Trophoblast cell (in vitro differentiated cells and primary cell): ENCODE data around the gene IKZF2.
A peak's percentile ranks its signal among the peaks of the same experiment; 100 is the strongest.

Experiments
- DNase-seq, 2 donors: peaks; one replicate each; pipeline ENCODE4 v3.0.0-alpha.2; 2016
- H2AFZ ChIP-seq: 2 replicates; pipeline ENCODE4 v1.6.1; 2013; ENCODE audit warnings: low read length, moderate library complexity, mild to moderate bottlenecking; ENCODE audit not compliant: insufficient read depth, poor library complexity
- H2AK5ac ChIP-seq: 2 replicates; pipeline ENCODE4 v1.6.1; 2013; ENCODE audit warnings: mild to moderate bottlenecking, low read length
- H2BK120ac ChIP-seq: 2 replicates; pipeline ENCODE4 v1.6.1; 2013; ENCODE audit warnings: low read length, mild to moderate bottlenecking, moderate library complexity; ENCODE audit not compliant: insufficient read depth, poor library complexity
- H2BK12ac ChIP-seq: 2 replicates; pipeline ENCODE4 v1.6.1; 2013; ENCODE audit warnings: mild to moderate bottlenecking, low read length, moderate library complexity
- H2BK5ac ChIP-seq: 2 replicates; pipeline ENCODE4 v1.6.1; 2013; ENCODE audit warnings: low read length, low read depth, moderate library complexity, mild to moderate bottlenecking; ENCODE audit not compliant: poor library complexity
- H3K14ac ChIP-seq: 2 replicates; pipeline ENCODE4 v1.6.1; 2013; ENCODE audit warnings: mild to moderate bottlenecking, low read length
- H3K18ac ChIP-seq: 2 replicates; pipeline ENCODE4 v1.6.1; 2013; ENCODE audit warnings: mild to moderate bottlenecking, low read length
- H3K23ac ChIP-seq: 2 replicates; pipeline ENCODE4 v1.6.1; 2013; ENCODE audit warnings: low read length
- H3K27ac ChIP-seq: 2 replicates; pipeline ENCODE4 v1.5.1; 2013; ENCODE audit warnings: low read depth, mild to moderate bottlenecking, inconsistent platforms, low read length, moderate library complexity
- H3K27me3 ChIP-seq: 2 replicates; pipeline ENCODE4 v1.6.1; 2013; ENCODE audit warnings: inconsistent platforms, mild to moderate bottlenecking, low read length, moderate library complexity; ENCODE audit not compliant: insufficient read depth
- H3K36me3 ChIP-seq, 2 experiments: 1 replicate in 1 of 2; 2 replicates in 1 of 2; pipeline ENCODE4 v1.6.1; 2013; ENCODE audit warnings: low read length in 2 of 2, mild to moderate bottlenecking in 2 of 2, moderate library complexity in 1 of 2; ENCODE audit not compliant: insufficient read depth in 2 of 2, control insufficient read depth in 1 of 2
- H3K4ac ChIP-seq: 2 replicates; pipeline ENCODE4 v1.6.1; 2013; ENCODE audit warnings: low read depth, mild to moderate bottlenecking, low read length, moderate library complexity
- H3K4me1 ChIP-seq, 2 experiments: 1 replicate in 1 of 2; 2 replicates in 1 of 2; pipeline ENCODE4 v1.6.1; 2013; ENCODE audit warnings: low read length in 2 of 2, mild to moderate bottlenecking in 2 of 2, moderate library complexity in 1 of 2; ENCODE audit not compliant: insufficient read depth in 2 of 2, control insufficient read depth in 1 of 2
- H3K4me2 ChIP-seq: 2 replicates; pipeline ENCODE4 v1.6.1; 2013; ENCODE audit warnings: inconsistent platforms, mild to moderate bottlenecking, low read length, moderate library complexity
- H3K4me3 ChIP-seq: 2 replicates; pipeline ENCODE4 v1.5.1; 2013; ENCODE audit warnings: mild to moderate bottlenecking, low read depth, low read length, inconsistent platforms
- H3K79me1 ChIP-seq: one replicate; pipeline ENCODE4 v1.6.1; 2013; ENCODE audit warnings: low read length
- H3K79me2 ChIP-seq: 2 replicates; pipeline ENCODE4 v1.6.1; 2013; ENCODE audit warnings: low read length, mild to moderate bottlenecking; ENCODE audit not compliant: control insufficient read depth, insufficient read depth, poor library complexity
- H3K9ac ChIP-seq: 2 replicates; pipeline ENCODE4 v1.6.1; 2013; ENCODE audit warnings: mild to moderate bottlenecking, low read length
- H3K9me3 ChIP-seq: 2 replicates; pipeline ENCODE4 v1.6.1; 2013; ENCODE audit warnings: low read depth, mild to moderate bottlenecking, control low read depth, inconsistent platforms, low read length; ENCODE audit not compliant: insufficient read depth
- H4K12ac ChIP-seq: 2 replicates; pipeline ENCODE4 v1.6.1; 2013; ENCODE audit warnings: low read depth, mild to moderate bottlenecking, low read length, moderate library complexity
- H4K8ac ChIP-seq: 2 replicates; pipeline ENCODE4 v1.6.1; 2013; ENCODE audit warnings: low read depth, mild to moderate bottlenecking, low read length, moderate library complexity
- H4K91ac ChIP-seq: one replicate; pipeline ENCODE4 v1.6.1; 2013; ENCODE audit warnings: low read depth, mild to moderate bottlenecking, low read length, moderate library complexity
- WGBS: extraction: QIAGEN DNeasy Blood & Tissue Kit; methylation state at CpG from one replicate; pipeline ENCODE4 v1.1.7; 2013; ENCODE audit warnings: missing lambda C conversion rate; ENCODE audit not compliant: insufficient read length, insufficient coverage; ENCODE audit errors: extremely low coverage; 5-methylcytosine and 5-hydroxymethylcytosine counted together

The IKZF2 gene

GRCh38 chr2:212990697-212991096 is 160.7 kb downstream of the IKZF2 start:
- Histone ChIP-seq H4K8ac (no peak overlapping the region), H2BK12ac (no peak overlapping the region), H3K27ac (no peak overlapping the region), H2BK120ac (no peak overlapping the region), H2BK5ac (no peak overlapping the region), H3K23ac (no peak overlapping the region), H3K36me3 (no peaks in the 10 kb centered on the region), H3K79me1 (no peaks in the 10 kb centered on the region), H3K18ac (no peak overlapping the region), H3K9ac (no peak overlapping the region), H3K9me3 (no peaks in the 10 kb centered on the region), H3K4me2 (no peak overlapping the region), H3K4ac (no peak overlapping the region), H3K4me1 (no peaks in the 10 kb centered on the region), H3K27me3 (no peaks in the 10 kb centered on the region), H4K12ac (no peak overlapping the region), H3K14ac (no peak overlapping the region), H2AFZ (no peak overlapping the region), H2AK5ac (no peak overlapping the region), H3K79me2 (no peaks in the 10 kb centered on the region), H3K4me3 (no peak overlapping the region), H4K91ac (no peak overlapping the region)
- WGBS: no CpG with 5 or more reads among the region's 1 CpG
- no peak for DNase-seq

- Histone ChIP-seq H3K36me3 (no peaks in the 10 kb centered on the region), H3K79me2 (no peaks in the 10 kb centered on the region), H3K23ac (no peak overlapping the region), H3K27me3 (no peaks in the 10 kb centered on the region), H3K4me3 (no peak overlapping the region), H3K9me3 (no peaks in the 10 kb centered on the region), H2BK120ac (no peak overlapping the region), H3K4me1 (no peaks in the 10 kb centered on the region), H3K79me1 (no peaks in the 10 kb centered on the region), H4K91ac (no peak overlapping the region), H3K4me2 (no peak overlapping the region), H2BK12ac (no peak overlapping the region), H3K14ac (no peak overlapping the region), H2AFZ (no peak overlapping the region), H3K4ac (no peak overlapping the region), H4K12ac (no peak overlapping the region), H4K8ac (no peak overlapping the region), H2AK5ac (no peak overlapping the region), H2BK5ac (no peak overlapping the region), H3K18ac (no peak overlapping the region), H3K9ac (no peak overlapping the region), H3K27ac (no peak overlapping the region)
- WGBS: no CpG with 5 or more reads among the region's 4 CpGs
- DNase-seq: no peak
Measured at GRCh38 chr2:212987492-212987891, 163.9 kb downstream of the IKZF2 start.

- Histone ChIP-seq H3K9me3 (no peaks in the 10 kb centered on the region), H2AFZ (no peak overlapping the region), H4K8ac (no peak overlapping the region), H3K4ac (no peak overlapping the region), H2BK12ac (no peak overlapping the region), H3K4me1 (no peaks in the 10 kb centered on the region), H3K27ac (no peak overlapping the region), H3K79me1 (no peaks in the 10 kb centered on the region), H2AK5ac (no peak overlapping the region), H4K12ac (no peak overlapping the region), H3K4me2 (no peak overlapping the region), H3K4me3 (no peak overlapping the region), H3K14ac (no peak overlapping the region), H4K91ac (no peak overlapping the region), H3K27me3 (no peaks in the 10 kb centered on the region), H2BK5ac (no peak overlapping the region), H3K18ac (no peak overlapping the region), H3K36me3 (no peaks in the 10 kb centered on the region), H3K23ac (no peak overlapping the region), H3K79me2 (no peaks in the 10 kb centered on the region), H3K9ac (no peak overlapping the region), H2BK120ac (no peak overlapping the region)
- peak in 1 of 2 donors; percentile 23 for DNase-seq
- no CpG with 5 or more reads among the region's 6 CpGs for WGBS
Measured at GRCh38 chr2:212984129-212984528, 167.3 kb downstream of the IKZF2 start.

GRCh38 chr2:212979799-212980198 is 171.6 kb downstream of the IKZF2 start:
- Histone ChIP-seq H3K18ac (no peak overlapping the region), H4K12ac (no peak overlapping the region), H2BK5ac (no peak overlapping the region), H3K4ac (no peak overlapping the region), H3K14ac (no peak overlapping the region), H2AFZ (no peak overlapping the region), H3K4me1 (no peaks in the 10 kb centered on the region), H3K36me3 (no peaks in the 10 kb centered on the region), H2AK5ac (no peak overlapping the region), H3K79me2 (no peaks in the 10 kb centered on the region), H3K9me3 (no peaks in the 10 kb centered on the region), H3K23ac (no peak overlapping the region), H4K8ac (no peak overlapping the region), H3K27me3 (no peaks in the 10 kb centered on the region), H3K79me1 (no peaks in the 10 kb centered on the region), H4K91ac (no peak overlapping the region), H3K4me3 (no peak overlapping the region), H2BK12ac (no peak overlapping the region), H3K27ac (no peak overlapping the region), H2BK120ac (no peak overlapping the region), H3K9ac (no peak overlapping the region), H3K4me2 (peak overlapping the region; percentile 27)
- DNase-seq: peak in 1 of 2 donors; percentile 66
- no CpG with 5 or more reads among the region's 1 CpG for WGBS
